ENCODE data around the gene RRAS.

DNA sequence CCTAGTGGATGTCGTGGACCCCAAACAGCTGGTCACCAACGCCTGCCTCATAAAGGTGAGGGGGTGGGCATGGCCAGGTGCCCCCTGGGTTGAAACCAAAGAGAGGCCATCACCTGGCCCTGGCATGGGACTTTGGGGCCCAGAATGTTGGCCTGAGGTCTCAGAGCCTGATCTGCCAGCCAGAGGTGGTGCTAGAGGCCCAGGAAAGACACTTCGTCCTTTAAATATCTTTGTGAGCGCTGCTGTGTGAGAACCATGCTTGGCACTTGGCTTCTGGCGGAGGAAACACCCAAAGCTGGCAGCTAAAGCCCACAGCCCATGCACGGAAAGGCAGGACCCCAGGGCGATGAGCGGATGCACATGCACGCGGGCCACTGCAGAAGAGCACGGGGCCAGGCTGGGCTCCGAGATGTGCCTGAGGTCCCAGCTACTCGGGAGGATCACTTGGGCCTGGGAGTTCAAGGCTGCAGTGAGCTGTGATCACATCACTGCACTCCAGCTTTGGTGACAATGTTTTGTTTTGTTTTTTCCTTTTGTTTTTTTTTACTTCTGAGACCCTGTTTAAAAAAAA, 45.1 kb upstream of the RRAS start:
- TF ChIP-seq POLR2A (IDR thresholded peaks at IDR 0.05), result no peak
- no peak for TF ChIP-seq CTCF (IDR thresholded peaks at IDR 0.05 in 4 of 5, conservative IDR thresholded peaks at IDR 0.05 in 1 of 5)
